ENCODE results near the gene DFFB.

DNA sequence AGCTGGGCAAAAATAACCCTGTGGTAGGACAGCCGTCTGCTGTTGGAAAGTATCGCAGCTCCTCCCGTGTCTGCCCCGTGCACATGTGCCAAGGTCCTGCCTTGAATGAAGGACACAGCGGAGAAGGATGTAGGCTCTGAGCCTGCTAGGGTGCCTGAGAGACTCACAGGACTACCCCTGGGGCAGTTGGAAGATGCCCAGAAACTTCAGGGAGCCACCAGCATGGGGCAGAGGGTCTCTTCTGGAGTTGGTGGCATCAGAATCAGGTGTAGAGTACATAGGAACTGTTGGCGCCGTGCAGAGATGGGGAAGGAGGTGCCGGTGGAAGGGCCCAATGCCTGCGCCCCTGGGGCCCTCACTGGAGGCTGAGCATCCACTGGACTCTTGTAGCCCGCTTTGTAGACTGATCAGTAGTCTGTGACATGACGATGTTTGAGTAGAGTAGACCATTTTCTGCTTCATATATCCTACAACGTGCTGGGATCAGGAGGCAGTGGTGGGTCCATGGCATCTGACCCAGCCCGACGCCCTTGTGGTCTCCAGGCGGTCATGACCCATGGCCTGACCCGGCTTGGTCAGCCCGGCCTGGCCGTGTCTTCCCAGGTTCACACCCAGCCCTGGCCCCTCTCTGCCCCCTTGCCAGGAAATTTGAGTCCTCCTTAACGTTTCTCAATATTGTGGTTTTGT lies 48.1 kb downstream of the DFFB start:
- TF ChIP-seq, protein P1, sequence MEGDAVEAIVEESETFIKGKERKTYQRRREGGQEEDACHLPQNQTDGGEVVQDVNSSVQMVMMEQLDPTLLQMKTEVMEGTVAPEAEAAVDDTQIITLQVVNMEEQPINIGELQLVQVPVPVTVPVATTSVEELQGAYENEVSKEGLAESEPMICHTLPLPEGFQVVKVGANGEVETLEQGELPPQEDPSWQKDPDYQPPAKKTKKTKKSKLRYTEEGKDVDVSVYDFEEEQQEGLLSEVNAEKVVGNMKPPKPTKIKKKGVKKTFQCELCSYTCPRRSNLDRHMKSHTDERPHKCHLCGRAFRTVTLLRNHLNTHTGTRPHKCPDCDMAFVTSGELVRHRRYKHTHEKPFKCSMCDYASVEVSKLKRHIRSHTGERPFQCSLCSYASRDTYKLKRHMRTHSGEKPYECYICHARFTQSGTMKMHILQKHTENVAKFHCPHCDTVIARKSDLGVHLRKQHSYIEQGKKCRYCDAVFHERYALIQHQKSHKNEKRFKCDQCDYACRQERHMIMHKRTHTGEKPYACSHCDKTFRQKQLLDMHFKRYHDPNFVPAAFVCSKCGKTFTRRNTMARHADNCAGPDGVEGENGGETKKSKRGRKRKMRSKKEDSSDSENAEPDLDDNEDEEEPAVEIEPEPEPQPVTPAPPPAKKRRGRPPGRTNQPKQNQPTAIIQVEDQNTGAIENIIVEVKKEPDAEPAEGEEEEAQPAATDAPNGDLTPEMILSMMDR (conservative IDR thresholded peaks at IDR 0.05 in 1 of 2, IDR thresholded peaks at IDR 0.05 in 1 of 2; ENCODE audit: low read depth in 1 of 2, low read length in 2 of 2) = no peak
- TF ChIP-seq EZH2 (IDR thresholded peaks at IDR 0.05; ENCODE audit: low read length, missing control alignments) = no peak

All from fibroblast of lung (primary cell).